Measurements from ENCODE around the gene TSPAN17.

DNA sequence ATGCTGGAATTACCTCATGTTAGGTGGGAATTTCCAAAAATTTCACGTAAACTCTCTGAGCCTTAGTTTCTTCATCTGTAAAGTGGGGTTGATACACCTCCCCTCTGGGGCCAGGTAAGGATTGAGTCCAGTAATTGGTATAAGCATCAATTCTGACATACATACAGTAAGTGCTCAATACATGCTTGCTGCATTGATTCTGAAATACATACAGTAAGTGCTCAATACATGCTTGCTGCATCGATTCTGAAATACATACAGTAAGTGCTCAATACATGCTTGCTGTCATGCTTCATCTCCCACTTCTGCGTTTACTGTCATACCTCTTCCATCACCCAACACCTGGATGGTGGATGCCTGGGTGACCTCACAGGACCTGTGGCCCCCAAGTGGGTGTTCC lies 57.1 kb downstream of the TSPAN17 start:
- TF ChIP-seq CTCF (conservative IDR thresholded peaks at IDR 0.05) (no peak), ZFX (IDR thresholded peaks at IDR 0.05) (no peak)
